Epithelial cell of proximal tubule (primary cell): ENCODE results near the gene ZSWIM8. TPM values are rescaled to one million over a fixed set of nuclear protein-coding genes. Genes with fewer than 3 reads are reported as not detected.

Experiments used
- DNase-seq: peaks from one replicate; pipeline ENCODE4 v3.0.0-alpha.2; 2011; ENCODE audit warnings: low read depth
- H3K4me3 ChIP-seq: 2 replicates; pipeline ENCODE4 v1.5.1; 2011; ENCODE audit warnings: low read depth, mild to moderate bottlenecking, low read length
- CTCF ChIP-seq: conservative IDR thresholded peaks from 2 replicates; pipeline ENCODE4 v1.5.1; 2012; ENCODE audit warnings: low read depth, mild to moderate bottlenecking, low read length
- total RNA-seq: library from RNA; depleted of rRNA; stranded (reverse); fragments of >200 nt; gene quantifications from 2 replicates; pipeline ENCODE4 v1.2.3, GENCODE V29; 2015

Gene ZSWIM8
- total RNA-seq, 1 donor from 2014 or later = 40.3 TPM

GRCh38 chr10:73763343-73763742 is 22.1 kb upstream of the ZSWIM8 start:
- H3K4me3 ChIP-seq = no peak overlapping the region
- DNase-seq = no peak
- TF ChIP-seq CTCF = no peak

GRCh38 chr10:73765066-73765465 is 20.3 kb upstream of the ZSWIM8 start:
- DNase-seq = no peak
- H3K4me3 ChIP-seq = no peak overlapping the region
- TF ChIP-seq CTCF = no peak

- TF ChIP-seq CTCF = no peak
- DNase-seq = no peak
- H3K4me3 ChIP-seq = no peak overlapping the region
These were observed 16.5 kb upstream of the ZSWIM8 start for GRCh38 chr10:73768881-73769280.

GRCh38 chr10:73769396-73769795 is 16.0 kb upstream of the ZSWIM8 start:
- no peak overlapping the region for H3K4me3 ChIP-seq
- no peak for DNase-seq
- no peak for TF ChIP-seq CTCF

GRCh38 chr10:73771722-73772280 is 13.6 kb upstream of the ZSWIM8 start:
- DNase-seq = no peak
- no peak for TF ChIP-seq CTCF
- H3K4me3 ChIP-seq = peak overlapping the region; percentile 63

- TF ChIP-seq CTCF = no peak
- peak overlapping the region; percentile 63 for H3K4me3 ChIP-seq
- no peak for DNase-seq
These were observed 12.9 kb upstream of the ZSWIM8 start for GRCh38 chr10:73772281-73773151.
